ENCODE measurements around the gene GSTP1.
"Not testable (repeated sequence)": the region's sequence is repeated elsewhere in the genome, so short reads cannot be mapped to it uniquely, and the experiment has no call there.

The GSTP1 gene

GRCh38 chr11:67615728-67616430 is 32.3 kb downstream of the GSTP1 start:
- no peak for DNase-seq

- DNase-seq = no peak
These were observed 33.0 kb downstream of the GSTP1 start for GRCh38 chr11:67616431-67617242.

GRCh38 chr11:67617243-67617953 is 33.8 kb downstream of the GSTP1 start:
- no peak for DNase-seq

GRCh38 chr11:67618901-67619659 is 35.5 kb downstream of the GSTP1 start:
- DNase-seq = not testable (repeated sequence)

- DNase-seq = not testable (repeated sequence)
These were observed 36.3 kb downstream of the GSTP1 start for GRCh38 chr11:67619683-67620618.

GRCh38 chr11:67620621-67621020 is 37.0 kb downstream of the GSTP1 start:
- DNase-seq = not testable (repeated sequence)

GRCh38 chr11:67621928-67622327 is 38.3 kb downstream of the GSTP1 start:
- DNase-seq = not testable (repeated sequence)

- not testable (repeated sequence) for DNase-seq
These were observed 39.3 kb downstream of the GSTP1 start for GRCh38 chr11:67622905-67623304.

GRCh38 chr11:67623795-67624194 is 40.2 kb downstream of the GSTP1 start:
- not testable (repeated sequence) for DNase-seq

- DNase-seq = not testable (repeated sequence)
These were observed 42.7 kb downstream of the GSTP1 start for GRCh38 chr11:67626131-67626833.

- DNase-seq = no peak
These were observed 43.4 kb downstream of the GSTP1 start for GRCh38 chr11:67626970-67627369.

GRCh38 chr11:67627441-67627811 is 43.8 kb downstream of the GSTP1 start:
- no peak for DNase-seq

GRCh38 chr11:67627812-67628624 is 44.4 kb downstream of the GSTP1 start:
- DNase-seq = no peak

- no peak for DNase-seq
These were observed 45.2 kb downstream of the GSTP1 start for GRCh38 chr11:67628710-67629385.

GRCh38 chr11:67629386-67630227 is 46.0 kb downstream of the GSTP1 start, which contains the start of gene NUDT8:
Gene NUDT8, minus strand, starts transcription at chr11:67629937. Its CDS starts 26 bp downstream, at chr11:67629911.
- peak; percentile 73 for DNase-seq

GRCh38 chr11:67630228-67630942 is 46.8 kb downstream of the GSTP1 start:
- peak; percentile 97 for DNase-seq

GRCh38 chr11:67630943-67631331 is 47.3 kb downstream of the GSTP1 start:
- no peak for DNase-seq
